Spleen (tissue), 11 donors: Measurements from ENCODE around the gene C1orf141. TPM values are rescaled to one million over a fixed set of nuclear protein-coding genes. Genes with fewer than 3 reads are reported as not detected.

Source experiments
- DNase-seq: peaks from one replicate; pipeline ENCODE4 v3.0.0-alpha.2; 2020
- H3K27ac ChIP-seq, 8 donors: fragments of 200-600 bp; sonication (generic) in 7 of 8; 1 replicate in 4 of 8; 2 replicates in 4 of 8; pipeline versions ENCODE4 v1.5.0 to v1.8.0; 2016 to 2021; ENCODE audit warnings: inconsistent platforms in 4 of 8, mild to moderate bottlenecking in 4 of 8, moderate library complexity in 1 of 8
- H3K27me3 ChIP-seq, 7 donors: fragments of 200-600 bp; sonication (generic) in 6 of 7; replicated peaks in 1 of 7; 1 replicate in 4 of 7; 2 replicates in 3 of 7; pipeline versions ENCODE4 v1.5.0 to v1.8.0; 2016 to 2021; ENCODE audit warnings: inconsistent platforms in 3 of 7, mild to moderate bottlenecking in 1 of 7
- H3K36me3 ChIP-seq, 6 donors: fragments of 200-600 bp; sonication (generic) in 5 of 6; 1 replicate in 4 of 6; 2 replicates in 2 of 6; pipeline versions ENCODE4 v1.5.0 to v1.8.0; 2016 to 2021; ENCODE audit warnings: inconsistent platforms in 2 of 6
- H3K4me1 ChIP-seq, 6 donors: fragments of 200-600 bp; sonication (generic) in 5 of 6; 1 replicate in 3 of 6; 2 replicates in 3 of 6; pipeline versions ENCODE4 v1.5.0 to v1.8.0; 2016 to 2021; ENCODE audit warnings: inconsistent platforms in 3 of 6
- H3K4me3 ChIP-seq, 8 donors: fragments of 200-600 bp; sonication (generic) in 7 of 8; 1 replicate in 4 of 8; 2 replicates in 4 of 8; pipeline versions ENCODE4 v1.5.0 to v1.8.0; 2016 to 2021; ENCODE audit warnings: inconsistent platforms in 4 of 8, mild to moderate bottlenecking in 4 of 8, moderate library complexity in 2 of 8
- H3K9me3 ChIP-seq, 8 donors: fragments of 200-600 bp; sonication (generic) in 7 of 8; 1 replicate in 4 of 8; 2 replicates in 4 of 8; pipeline versions ENCODE4 v1.5.0 to v1.8.0; 2016 to 2021; ENCODE audit warnings: inconsistent platforms in 4 of 8
- CTCF ChIP-seq, 11 experiments: fragments of 200-600 bp in 7 of 11; fragments of 450-650 bp in 4 of 11; sonication (generic) in 4 of 11; IDR thresholded peaks in 8 of 11; conservative IDR thresholded peaks in 3 of 11; 1 replicate in 7 of 11; 2 replicates in 4 of 11; pipeline versions ENCODE4 v1.4.0 to v1.8.0; 2016 to 2021; ENCODE audit warnings: antibody characterized with exemption in 11 of 11, inconsistent platforms in 4 of 11, mild to moderate bottlenecking in 1 of 11
- POLR2A ChIP-seq, 3 donors: fragments of 450-650 bp; IDR thresholded peaks; one replicate each; pipeline ENCODE4 v1.5.1; 2017; ENCODE audit warnings: antibody characterized with exemption in 3 of 3, mild to moderate bottlenecking in 1 of 3
- POLR2AphosphoS5 ChIP-seq, 3 donors: sonication (generic); formaldehyde crosslinking; IDR thresholded peaks; one replicate each; pipeline ENCODE4 v1.5.1; 2017; ENCODE audit warnings: antibody characterized with exemption in 3 of 3
- WGBS, 5 donors: extraction: QIAGEN DNeasy Blood & Tissue Kit in 3 of 5; methylation state at CpG; one replicate each; pipeline versions ENCODE4 v1.1.5 to v1.1.7; 2013 to 2018; 5-methylcytosine and 5-hydroxymethylcytosine counted together
- intact Hi-C: fragments of 100-400 bp; cut with DNase I; formaldehyde crosslinking; loops from one replicate; pipeline ENCODE4 v1.15.0; 2023; ENCODE audit warnings: low total_unique reads
- polyA plus RNA-seq, 3 donors: library from polyadenylated mRNA; stranded (reverse); fragments of 200-250 nt; gene quantifications; one replicate each; pipeline ENCODE4 v1.2.1, GENCODE V29; 2013
- total RNA-seq, 7 donors: library from RNA; depleted of rRNA in 3 of 7; stranded (reverse); fragments of >200 nt in 3 of 7; fragmentation: NEBNext Ultra II Directional in 4 of 7; extraction: Animal tissue kit (Norgen Biotek cat#: 25700) in 4 of 7; gene quantifications; one replicate each; pipeline versions ENCODE4 v1.1.0 to v1.2.1, GENCODE V29; 2016 to 2021
- donor health status: healthy with polysubstance abuse.
- donor health status: DM: no; HTN: no; CAD: no; lungs with moderate emphysema.
- donor health status: DM: no; HTN: no; CAD: no.
- donor health status: Bipolar disorder and iron deficiency.
- donor health status: healthy.
- donor health status: DM: no; HTN: no; CAD: no.
- donor health status: DM: yes; HTN: yes; CAD: no.

C1orf141 gene
- total and polyA plus RNA-seq, 10 donors = not detected

DNA sequence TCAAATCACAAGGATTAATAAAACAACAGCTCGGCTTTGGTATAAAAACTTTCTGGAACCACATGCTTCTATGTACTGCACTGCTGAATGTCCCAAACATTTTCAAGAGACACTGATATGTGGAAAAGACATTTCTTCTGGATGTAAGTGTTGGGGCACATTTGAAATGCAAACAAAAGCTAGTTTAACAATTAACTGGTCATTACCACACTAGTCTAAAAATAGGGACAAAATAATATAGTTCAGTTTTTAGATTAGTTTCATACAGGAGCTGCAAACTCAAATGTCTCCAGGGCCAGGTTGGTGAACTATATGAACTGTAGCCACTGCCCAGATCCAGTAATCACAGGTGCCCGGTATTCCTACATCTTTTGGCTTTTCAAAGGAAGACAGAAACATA lies 34.7 kb upstream of the C1orf141 start:
- Histone ChIP-seq H3K4me3 (no peak overlapping the region), H3K4me1 (peaks cover 0 to 28% (median 6%) of the 10 kb centered on the region in 6 donors), H3K36me3 (no peaks in the 10 kb centered on the region), H3K27me3 (no peaks in the 10 kb centered on the region), H3K27ac (no peak overlapping the region), H3K9me3 (no peaks in the 10 kb centered on the region)
- intact Hi-C loops = no loop called here
- no peak for DNase-seq
- TF ChIP-seq CTCF (IDR thresholded peaks at IDR 0.05 in 8 of 11, conservative IDR thresholded peaks at IDR 0.05 in 3 of 11) = no peak
- 87 to 95% (median 90%) methylated on average over 2 of the region's 2 CpGs for WGBS, 5 donors

DNA sequence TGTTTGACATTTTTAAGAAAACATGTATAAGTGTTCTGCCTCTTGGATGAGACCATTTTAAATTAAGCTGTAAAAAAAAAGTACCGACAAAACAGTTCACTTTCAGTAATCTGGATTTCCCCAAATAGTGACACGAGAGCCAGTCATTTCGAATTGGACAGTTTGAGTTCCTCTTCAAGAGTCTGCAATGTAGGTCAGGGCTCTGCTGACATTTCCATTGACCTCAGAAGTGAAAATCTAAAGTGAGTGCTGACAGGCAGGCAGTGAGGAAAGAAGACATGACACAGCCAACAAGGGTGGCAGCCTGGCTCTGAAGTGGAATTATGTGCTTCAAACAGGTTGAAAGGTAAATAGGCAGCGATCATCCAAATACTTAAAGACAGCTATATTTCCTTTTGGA lies 31.4 kb upstream of the C1orf141 start, which contains the start of gene IL23R:
IL23R (plus strand) TSS at position 259 of the 400 bp plus-strand sequence. CDS start 1,667 bp downstream, outside the sequence.
- Histone ChIP-seq H3K27me3 (no peaks in the 10 kb centered on the region), H3K36me3 (no peaks in the 10 kb centered on the region), H3K27ac (peak within 1 kb of the TSS in 1 of 8 donors; percentile 30), H3K4me1 (peaks cover 0 to 13% (median 2%) of the 10 kb centered on the region in 6 donors), H3K4me3 (no peak within 1 kb of the TSS), H3K9me3 (no peaks in the 10 kb centered on the region)
- no peak for DNase-seq
- 40 to 63% (median 60%) methylated on average over 4 of the region's 4 CpGs for WGBS, 5 donors
- intact Hi-C loops = no loop called here
- TF ChIP-seq POLR2AphosphoS5 (IDR thresholded peaks at IDR 0.05) = no peak
- TF ChIP-seq POLR2A (IDR thresholded peaks at IDR 0.05) = no peak
- no peak for TF ChIP-seq CTCF (IDR thresholded peaks at IDR 0.05 in 8 of 11, conservative IDR thresholded peaks at IDR 0.05 in 3 of 11)

GRCh38 chr1:67165468-67166041 lies 30.8 kb upstream of the C1orf141 start:
- intact Hi-C loops = no loop called here
- WGBS, 5 donors = 92 to 94% (median 92%) methylated on average over 4 of the region's 4 CpGs
- no peaks in the 10 kb centered on the region for H3K9me3 ChIP-seq
- H3K4me1 ChIP-seq = peaks cover 0 to 7% (median 0%) of the 10 kb centered on the region in 6 donors
- H3K36me3 ChIP-seq = no peaks in the 10 kb centered on the region
- no peak for DNase-seq
- no peak overlapping the region for H3K4me3 ChIP-seq
- H3K27ac ChIP-seq = no peak overlapping the region
- H3K27me3 ChIP-seq = no peaks in the 10 kb centered on the region
- TF ChIP-seq CTCF (IDR thresholded peaks at IDR 0.05 in 8 of 11, conservative IDR thresholded peaks at IDR 0.05 in 3 of 11) = no peak
- TF ChIP-seq POLR2A (IDR thresholded peaks at IDR 0.05) = no peak
- no peak for TF ChIP-seq POLR2AphosphoS5 (IDR thresholded peaks at IDR 0.05)

- no peaks in the 10 kb centered on the region for H3K27me3 ChIP-seq
- TF ChIP-seq CTCF (IDR thresholded peaks at IDR 0.05 in 8 of 11, conservative IDR thresholded peaks at IDR 0.05 in 3 of 11) (no peak), POLR2AphosphoS5 (IDR thresholded peaks at IDR 0.05) (no peak), POLR2A (IDR thresholded peaks at IDR 0.05) (no peak)
- no peaks in the 10 kb centered on the region for H3K36me3 ChIP-seq
- H3K4me3 ChIP-seq = no peak overlapping the region
- no peaks in the 10 kb centered on the region for H3K9me3 ChIP-seq
- H3K27ac ChIP-seq = no peak overlapping the region
- H3K4me1 ChIP-seq = no peaks in the 10 kb centered on the region
- intact Hi-C loops = no loop called here
- WGBS, 5 donors = 56 to 86% (median 79%) methylated on average over 2 of the region's 2 CpGs
- no peak for DNase-seq
Observed at GRCh38 chr1:67162954-67163353, 28.2 kb upstream of the C1orf141 start.
